ENCODE results near the gene SLC36A4. TPM values are rescaled to one million over a fixed set of nuclear protein-coding genes. Genes with fewer than 3 reads are reported as not detected.

SLC36A4 gene
- total and polyA plus RNA-seq, 2 of the 13 experiments (the other 11 are each of a cell fraction or from before 2014, with no cell fraction given) = 7.3 to 9.5 TPM

GRCh38 chr11:93197380-93198214, at the start of gene SLC36A4 (continued):
- TF ChIP-seq ZNF574 (CRISPR knock-in tag; IDR thresholded peaks at IDR 0.05) (peak; percentile 70), ZXDC (CRISPR knock-in tag; IDR thresholded peaks at IDR 0.05) (no peak), ZBTB26 (CRISPR knock-in tag; IDR thresholded peaks at IDR 0.05; ENCODE audit: borderline replicate concordance) (peak; percentile 44; the same call in 1 of the 2 replicates), RELA (CRISPR knock-in tag; IDR thresholded peaks at IDR 0.05) (no peak), IRF9 (CRISPR knock-in tag; IDR thresholded peaks at IDR 0.05; ENCODE audit: borderline replicate concordance) (peak; percentile 89; the same call in 1 of the 2 replicates), ZNF710 (CRISPR knock-in tag; IDR thresholded peaks at IDR 0.05; ENCODE audit: borderline replicate concordance) (no peak), EP300 (IDR thresholded peaks at IDR 0.05; ENCODE audit: low read depth in 2 of 2, low read length in 2 of 2) (no peak), EP300 (CRISPR knock-in tag; IDR thresholded peaks at IDR 0.05; ENCODE audit: borderline replicate concordance) (no peak), PREB (CRISPR knock-in tag; IDR thresholded peaks at IDR 0.05) (no peak), ZNF33B (CRISPR knock-in tag; IDR thresholded peaks at IDR 0.05) (peak; percentile 87), BRCA1 (CRISPR knock-in tag; IDR thresholded peaks at IDR 0.05) (no peak; the same call in 1 of the 2 replicates), GABPB1 (CRISPR knock-in tag; IDR thresholded peaks at IDR 0.05) (peak; percentile 74), LBX2 (CRISPR knock-in tag; IDR thresholded peaks at IDR 0.05; ENCODE audit: borderline replicate concordance) (no peak), MAZ (IDR thresholded peaks at IDR 0.05; ENCODE audit: borderline replicate concordance, low read depth, low read length) (peak; percentile 62; the same call in 1 of the 2 replicates), MAZ (CRISPR knock-in tag; IDR thresholded peaks at IDR 0.05; ENCODE audit: low read depth) (peak; percentile 72)

Data from HepG2 (cell line).